AML-193 (cell line): ENCODE data around the gene CFAP300.

Source experiments
- DNase-seq, 2 experiments: peaks; one replicate each; lab custom pipeline; 2025; lab: John Stamatoyannopoulos, UW

CFAP300 gene

DNA sequence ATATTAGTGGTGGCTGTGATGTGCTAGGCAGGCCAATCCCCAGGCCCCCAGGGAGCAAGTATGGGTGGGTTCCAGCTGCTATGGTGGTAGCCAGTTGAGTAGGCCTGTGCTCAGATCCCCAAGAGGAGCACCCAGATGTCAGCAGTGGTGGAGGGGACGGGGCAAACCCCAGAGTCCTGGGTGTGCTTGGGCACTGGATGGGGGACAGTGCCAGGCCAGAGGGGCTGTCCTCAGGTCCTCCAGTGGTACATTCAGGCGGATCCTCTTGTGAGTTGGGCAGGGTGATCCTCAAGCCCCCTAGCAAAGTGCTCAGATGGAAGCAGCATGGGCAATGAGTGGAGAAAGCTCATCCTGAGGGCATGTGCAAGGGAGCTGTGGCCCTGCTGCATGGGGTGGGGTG lies 26.0 kb downstream of the CFAP300 start:
- DNase-seq = no peak

DNA sequence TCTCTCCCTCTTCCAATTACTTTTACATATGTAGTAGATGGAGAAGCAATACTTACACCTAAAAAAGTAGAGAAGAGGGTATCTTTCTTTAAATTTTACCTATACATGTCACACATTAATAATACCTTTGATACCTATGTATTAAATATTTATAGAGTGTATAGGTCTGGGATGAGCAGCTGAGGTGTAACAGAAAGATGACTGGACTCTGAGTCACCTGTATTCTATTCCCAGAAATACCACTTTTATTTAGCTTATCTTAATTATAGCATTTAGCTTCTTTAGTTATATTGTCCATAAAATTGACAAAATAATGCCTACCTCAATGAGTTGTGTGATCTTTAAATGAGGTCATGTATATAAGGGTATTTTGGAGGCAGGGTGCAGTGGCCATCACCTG lies 32.4 kb downstream of the CFAP300 start:
- no peak for DNase-seq

DNA sequence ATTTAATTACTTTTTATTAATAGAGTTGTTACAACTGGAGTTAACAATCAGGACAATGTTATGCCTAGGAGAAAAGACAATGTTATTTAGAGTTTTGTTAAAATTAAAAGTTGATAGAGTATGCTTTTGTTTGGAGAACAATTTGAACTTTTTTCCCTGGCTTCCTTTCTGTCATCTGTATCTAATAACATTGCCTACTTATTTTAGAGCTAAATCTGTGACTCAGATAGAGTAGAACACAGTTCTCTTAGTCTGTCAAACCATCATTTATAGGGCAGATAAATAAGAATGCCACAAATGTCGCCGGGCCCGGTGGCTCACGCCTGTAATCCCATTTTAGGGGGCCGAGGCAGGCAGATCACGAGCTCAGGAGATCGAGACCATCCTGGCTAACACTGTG lies 34.1 kb downstream of the CFAP300 start:
- no peak for DNase-seq

DNA sequence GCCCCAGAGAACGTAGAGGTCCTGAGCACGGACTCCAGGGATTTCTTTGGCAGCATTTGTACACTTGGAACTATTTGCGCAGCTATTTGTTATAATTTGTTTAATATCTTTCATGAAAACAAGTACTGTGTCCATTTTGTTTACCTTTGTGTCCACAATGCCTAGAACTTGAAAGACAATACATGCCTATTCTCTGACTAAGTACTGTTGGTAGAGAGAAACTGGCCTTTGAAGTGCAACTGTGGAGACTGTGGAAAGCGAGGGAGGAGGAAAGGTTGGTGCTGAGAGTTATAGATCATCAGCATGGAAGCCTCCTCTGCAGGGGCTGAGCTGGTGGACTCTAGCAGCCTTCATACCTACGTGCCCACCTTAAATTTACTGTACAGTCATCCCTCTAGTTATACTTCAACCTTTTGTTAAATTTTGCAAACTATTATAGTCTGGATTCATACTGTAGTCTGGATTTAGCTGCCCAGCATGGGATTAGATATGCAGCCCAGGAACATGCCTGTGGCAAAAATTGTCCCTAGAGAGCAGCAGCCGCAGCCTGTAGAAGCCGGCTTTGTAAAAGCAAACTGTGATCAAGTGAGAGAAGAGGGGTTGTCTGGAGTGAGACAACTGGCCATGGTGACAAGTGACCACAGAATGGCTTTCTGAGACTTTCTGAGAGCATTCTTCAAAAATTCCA lies 38.8 kb downstream of the CFAP300 start:
- no peak for DNase-seq

DNA sequence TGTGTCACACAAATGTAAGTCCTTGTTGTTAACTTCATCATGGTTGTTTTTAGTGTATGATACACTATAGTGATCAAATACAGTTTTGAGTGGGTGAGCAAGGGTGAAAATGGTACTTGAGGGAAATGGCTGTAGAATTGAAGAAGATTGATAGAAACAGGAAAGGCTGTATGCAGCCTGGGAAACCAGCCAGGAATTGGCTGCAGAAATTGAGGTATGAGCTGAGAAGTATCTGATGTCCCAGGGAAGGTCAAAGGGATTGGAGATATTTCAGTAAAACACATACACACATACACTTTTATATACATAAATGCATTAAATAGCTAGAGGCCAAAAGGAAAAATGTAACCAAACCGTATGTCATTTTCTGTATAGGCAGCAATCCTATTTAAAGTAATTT lies 49.9 kb downstream of the CFAP300 start:
- no peak for DNase-seq

DNA sequence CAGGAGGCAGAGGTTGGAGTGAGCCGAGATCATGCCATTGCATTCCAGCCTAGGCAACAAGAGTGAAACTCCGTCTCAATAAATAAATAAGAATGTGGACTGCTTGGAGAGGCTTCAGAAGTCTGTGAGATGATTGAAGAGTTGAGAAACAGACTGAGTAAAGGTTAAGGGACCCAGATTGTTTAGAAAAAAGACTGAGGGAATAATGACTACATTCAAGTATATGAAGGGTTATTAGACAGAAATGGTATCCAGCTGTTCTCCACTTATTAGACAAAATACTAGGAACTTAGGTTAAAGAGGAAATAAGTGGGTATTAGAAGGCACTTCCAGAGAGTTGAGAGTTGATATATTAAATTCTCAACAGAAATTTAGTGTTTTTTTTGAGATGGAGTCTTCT lies 52.5 kb downstream of the CFAP300 start:
- no peak for DNase-seq

DNA sequence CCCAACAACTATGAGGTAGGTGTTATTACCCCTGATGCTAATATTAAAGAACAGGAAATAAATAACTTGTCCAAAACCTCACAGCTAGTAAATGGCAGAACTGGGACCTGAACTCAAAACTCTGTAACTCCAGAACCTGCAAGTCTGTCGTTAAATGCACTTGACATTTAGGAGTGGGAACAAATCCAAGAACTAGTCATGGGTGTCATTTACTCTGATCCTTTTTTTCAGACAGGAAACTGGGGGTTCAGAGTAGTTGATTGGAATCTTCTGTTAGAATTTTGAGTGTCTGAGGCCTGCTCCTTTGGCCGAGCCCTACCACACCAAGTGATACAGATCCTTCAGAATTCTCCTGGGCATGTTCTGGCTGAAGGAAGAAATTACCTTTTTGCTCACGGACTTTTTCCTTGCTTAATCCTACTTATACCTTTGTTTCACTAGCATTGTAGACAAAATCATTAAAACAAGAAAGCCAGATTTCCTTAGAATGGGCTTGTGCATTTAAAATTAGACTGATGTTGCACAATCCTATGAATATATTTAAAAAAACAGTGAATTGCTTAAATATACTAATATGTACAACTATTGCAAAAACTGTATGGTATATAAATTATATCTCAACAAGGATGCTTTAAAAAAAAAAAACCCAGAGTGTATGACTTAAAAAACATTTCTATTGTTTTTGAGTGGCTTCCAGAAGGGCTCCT lies 61.6 kb downstream of the CFAP300 start:
- no peak for DNase-seq

DNA sequence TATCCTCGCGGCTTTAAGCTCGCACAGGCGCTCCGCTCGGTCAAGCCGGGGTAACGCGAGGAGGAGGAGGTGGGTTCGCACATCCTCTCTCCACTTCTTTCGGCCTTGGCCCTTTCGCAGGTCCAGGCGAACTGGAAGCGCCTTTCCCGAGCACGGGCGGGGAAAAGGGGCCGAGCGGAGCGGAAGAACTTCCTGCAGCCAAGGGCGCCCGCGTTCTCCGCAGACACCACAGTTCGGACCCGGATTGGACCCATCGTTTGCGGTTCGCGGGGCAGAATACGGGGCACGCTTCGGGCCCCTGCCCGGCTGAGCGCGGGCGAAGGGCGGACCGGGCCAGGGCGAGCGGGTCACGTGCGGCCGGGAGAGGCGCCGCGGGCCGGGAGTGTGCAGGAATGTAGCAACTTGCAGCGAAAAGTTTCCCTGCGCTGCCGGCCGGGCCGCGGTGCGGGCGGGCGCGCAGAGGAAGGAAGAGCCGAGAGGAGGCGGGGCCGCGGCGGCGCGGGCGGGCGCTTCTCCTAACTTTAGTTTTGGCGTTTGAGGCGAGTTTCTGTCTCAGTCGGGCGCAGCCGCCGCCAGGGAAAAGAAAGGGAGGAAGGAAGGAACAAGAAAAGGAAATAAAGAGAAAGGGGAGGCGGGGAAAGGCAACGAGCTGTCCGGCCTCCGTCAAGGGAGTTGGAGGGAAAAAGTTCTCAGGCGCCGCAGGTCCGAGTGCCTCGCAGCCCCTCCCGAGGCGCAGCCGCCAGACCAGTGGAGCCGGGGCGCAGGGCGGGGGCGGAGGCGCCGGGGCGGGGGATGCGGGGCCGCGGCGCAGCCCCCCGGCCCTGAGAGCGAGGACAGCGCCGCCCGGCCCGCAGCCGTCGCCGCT lies 62.9 kb downstream of the CFAP300 start, which contains the start of gene YAP1:
Gene YAP1, plus strand, starts transcription at position 552 of the 865 bp plus-strand sequence. CDS start 402 bp downstream, outside the sequence.
- no peak for DNase-seq

DNA sequence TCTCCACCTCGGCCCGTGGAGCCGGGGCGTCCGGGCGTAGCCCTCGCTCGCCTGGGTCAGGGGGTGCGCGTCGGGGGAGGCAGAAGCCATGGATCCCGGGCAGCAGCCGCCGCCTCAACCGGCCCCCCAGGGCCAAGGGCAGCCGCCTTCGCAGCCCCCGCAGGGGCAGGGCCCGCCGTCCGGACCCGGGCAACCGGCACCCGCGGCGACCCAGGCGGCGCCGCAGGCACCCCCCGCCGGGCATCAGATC lies 63.4 kb downstream of the CFAP300 start:
- DNase-seq = no peak

DNA sequence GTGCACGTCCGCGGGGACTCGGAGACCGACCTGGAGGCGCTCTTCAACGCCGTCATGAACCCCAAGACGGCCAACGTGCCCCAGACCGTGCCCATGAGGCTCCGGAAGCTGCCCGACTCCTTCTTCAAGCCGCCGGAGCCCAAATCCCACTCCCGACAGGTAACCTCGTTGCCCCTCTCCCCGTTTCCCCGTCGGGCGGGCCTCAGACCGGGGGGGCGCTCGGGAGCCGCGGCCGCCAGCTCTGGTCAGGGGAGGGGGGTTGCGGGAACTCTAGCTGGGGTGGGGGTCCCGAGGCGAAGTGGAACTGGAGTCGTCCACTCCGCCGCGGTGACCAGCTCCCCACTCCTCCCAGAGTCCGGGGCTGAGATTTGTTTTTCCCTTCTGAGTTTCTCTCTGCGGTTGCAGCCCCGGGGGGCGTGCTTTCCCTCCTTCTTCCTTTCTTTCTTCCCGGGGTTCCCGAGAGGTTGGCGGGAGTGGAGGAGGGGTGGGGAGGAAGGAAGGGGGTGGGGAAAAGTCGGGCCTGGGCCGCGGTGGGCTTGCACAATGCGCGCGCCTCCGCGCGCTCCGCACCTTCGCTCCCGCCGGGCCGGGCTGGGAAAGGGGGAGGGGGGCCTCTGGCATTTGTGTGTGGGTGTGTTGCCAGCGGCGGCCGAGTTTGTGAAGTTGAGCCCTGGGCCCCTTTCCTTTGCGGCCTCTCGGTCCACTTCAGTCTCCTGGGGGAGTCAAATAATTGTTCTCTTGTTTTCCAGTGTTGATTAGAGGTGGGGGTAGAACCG lies 64.0 kb downstream of the CFAP300 start:
- DNase-seq = no peak

DNA sequence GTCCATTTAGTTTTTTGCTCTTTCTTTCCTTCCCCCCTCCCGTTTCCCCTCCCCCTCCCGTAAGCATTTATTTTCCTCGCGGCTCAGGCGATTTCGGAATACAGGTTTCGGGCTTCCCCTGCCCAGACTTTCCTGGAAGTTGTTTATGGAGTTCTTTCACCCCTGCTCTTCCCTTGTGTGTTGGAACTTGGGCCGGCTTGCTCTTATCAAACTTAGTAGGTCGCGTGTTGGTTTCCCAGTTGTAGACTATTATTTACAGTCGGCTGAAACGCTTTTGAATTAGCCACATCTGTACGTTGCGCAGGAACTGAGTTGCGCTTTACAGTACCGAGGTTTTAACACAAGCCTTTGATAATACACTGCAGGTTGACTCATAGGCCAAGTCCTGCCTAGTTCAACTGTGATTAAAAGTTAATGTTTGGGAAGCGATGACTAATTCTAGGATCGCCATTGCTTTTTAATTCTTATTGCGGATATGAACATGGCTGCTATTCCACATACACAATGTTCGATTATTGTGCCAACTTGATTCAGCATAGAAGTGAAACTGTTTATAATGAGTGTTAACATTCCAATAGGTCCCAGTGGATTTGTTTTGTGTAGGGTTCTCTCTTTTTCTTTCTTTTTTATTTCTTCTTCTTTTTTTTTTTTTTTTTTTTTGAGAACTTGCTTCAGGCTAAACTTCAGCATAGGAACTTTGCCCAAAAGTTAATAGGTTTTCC lies 64.7 kb downstream of the CFAP300 start:
- DNase-seq = no peak

DNA sequence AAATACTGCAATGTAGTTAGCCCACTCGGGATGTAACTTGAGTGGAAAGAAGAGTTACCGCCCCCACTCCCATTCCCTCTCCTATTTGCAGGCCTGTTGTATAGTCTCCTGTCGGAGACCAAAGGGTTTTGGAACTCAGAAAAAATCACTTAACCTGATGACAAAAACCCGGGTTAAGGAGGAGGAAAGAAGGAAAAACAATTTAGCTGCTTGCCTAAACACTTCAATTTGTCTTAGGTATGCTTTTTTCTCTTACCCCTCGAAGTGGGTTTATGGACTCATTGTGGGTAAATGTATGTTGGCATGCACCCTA lies 65.2 kb downstream of the CFAP300 start:
- no peak for DNase-seq

DNA sequence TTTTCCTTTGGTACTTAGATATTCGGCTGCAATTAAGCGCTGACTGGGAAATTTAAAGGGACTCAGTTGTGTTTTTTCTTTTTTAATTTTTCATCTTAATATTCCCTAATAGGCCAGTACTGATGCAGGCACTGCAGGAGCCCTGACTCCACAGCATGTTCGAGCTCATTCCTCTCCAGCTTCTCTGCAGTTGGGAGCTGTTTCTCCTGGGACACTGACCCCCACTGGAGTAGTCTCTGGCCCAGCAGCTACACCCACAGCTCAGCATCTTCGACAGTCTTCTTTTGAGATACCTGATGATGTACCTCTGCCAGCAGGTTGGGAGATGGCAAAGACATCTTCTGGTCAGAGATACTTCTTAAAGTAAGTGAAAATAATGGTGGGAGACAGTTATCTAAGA lies 66.8 kb downstream of the CFAP300 start:
- no peak for DNase-seq

DNA sequence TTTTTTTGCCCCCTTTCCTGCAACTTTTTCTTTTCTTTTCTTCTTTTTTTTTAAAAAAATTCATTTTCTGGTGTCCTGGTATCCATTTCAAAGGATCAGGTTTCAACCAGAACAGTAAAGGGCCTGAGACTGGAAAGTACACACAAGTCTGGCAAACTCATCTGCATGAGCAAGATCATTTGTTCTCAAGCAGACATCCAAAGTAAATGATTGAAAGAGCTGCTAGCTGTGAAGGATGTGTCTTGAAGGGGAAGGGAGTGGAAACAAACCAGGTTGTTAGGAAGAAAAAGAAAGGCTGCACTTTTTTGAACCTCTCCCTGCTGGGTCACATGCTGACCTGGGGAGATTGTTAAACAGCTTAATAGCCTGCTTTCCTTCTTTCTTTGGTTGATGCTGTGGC lies 68.3 kb downstream of the CFAP300 start:
- no peak for DNase-seq

DNA sequence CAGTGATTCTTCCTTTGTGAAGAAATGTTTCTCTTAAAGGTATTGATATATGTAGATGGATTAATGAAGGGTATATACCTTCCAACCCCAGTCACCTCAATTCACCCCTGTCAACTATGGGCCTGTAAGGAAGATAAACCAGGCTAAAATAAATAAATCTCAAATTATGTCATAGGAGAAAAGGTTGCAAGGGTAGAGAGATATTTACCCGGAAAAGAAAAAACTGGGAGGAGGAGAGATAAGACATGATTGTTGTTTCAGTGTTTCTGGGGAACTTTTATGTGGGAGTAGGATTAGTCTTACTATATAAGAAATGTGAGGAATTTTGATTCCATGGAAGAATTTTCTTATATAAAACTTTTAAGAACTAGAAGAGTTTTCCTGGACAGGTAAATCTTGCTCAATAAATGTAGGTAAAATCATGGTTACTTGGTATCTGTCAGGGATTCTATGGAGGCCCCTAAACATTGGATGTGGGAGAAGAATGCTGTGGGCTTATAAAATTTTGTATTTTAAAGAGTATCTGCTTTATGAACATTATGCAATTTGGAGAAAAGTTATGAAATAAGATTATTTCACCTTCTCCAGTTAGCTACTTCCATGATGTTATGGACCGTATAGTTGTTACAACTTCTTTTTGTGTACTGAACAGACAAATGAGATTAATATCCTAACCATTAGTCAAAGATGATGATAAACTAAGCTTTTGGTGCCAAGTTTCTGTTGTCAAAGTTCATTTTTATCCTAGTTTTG lies 69.4 kb downstream of the CFAP300 start:
- no peak for DNase-seq

DNA sequence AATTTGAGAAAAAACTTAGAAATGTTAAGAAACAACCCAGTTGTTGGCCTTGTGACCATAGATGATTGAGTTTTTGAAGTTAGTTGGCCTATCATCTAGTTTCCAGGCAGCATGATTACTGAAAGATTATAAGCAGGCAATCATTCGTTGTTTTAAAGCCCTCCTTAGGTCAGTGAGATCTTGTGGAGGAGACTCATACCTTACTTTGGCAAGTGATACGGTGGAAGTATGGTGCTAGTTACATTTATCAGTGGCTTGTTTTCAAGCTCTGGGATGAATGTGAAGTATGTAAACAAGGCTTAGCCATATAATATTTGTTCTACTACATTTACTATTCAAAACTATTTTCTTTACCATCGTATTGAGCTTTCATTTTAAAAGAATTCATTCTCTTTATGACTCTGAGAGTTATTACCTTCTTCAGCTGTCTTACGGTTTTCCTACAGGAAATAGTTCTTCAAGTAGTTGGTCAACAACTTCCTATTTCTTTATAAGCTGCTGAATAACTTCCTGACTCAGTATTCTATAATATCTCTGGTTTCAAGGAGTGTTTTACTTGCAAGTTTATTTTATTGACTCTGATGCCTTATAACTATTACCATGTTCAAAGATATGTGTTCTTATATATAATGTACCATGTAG lies 70.4 kb downstream of the CFAP300 start:
- DNase-seq = no peak

DNA sequence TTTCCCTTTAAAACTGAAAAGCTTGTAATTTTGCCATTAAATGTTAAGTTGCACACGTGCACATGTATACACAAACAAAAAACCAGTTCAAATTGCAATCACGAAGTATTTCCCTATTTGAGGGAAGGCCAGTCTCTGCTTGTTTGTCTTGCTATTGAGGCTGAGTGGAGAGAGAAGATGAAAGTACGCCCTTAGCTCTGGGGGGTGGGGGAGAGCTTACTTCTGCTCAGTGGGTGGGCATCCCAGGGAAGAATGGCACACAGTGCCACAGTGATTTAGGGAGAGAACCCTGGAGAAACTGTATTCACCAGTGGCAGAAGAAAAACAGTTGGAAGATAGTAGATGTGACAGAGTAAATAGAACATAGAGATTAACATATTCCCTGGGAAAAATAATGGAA lies 71.7 kb downstream of the CFAP300 start:
- no peak for DNase-seq

DNA sequence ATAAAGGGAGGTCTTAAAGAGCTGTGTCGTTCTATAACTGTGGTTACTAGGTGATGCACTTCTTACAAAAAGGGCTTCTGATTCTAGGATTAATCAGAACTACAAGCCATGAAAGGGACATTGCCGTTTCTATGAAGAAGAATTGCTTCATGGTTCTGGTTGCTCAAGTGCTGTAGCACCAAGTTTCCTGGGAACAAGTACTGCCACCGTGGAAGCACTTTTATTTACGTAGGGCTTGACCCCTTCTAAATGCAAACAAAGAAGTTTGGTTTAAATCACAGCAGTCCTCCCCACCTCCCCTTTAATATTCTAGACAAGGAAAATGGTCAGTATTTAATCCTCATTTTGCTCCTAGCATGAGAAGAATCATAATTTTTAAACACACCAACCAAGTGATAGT lies 72.8 kb downstream of the CFAP300 start:
- no peak for DNase-seq

DNA sequence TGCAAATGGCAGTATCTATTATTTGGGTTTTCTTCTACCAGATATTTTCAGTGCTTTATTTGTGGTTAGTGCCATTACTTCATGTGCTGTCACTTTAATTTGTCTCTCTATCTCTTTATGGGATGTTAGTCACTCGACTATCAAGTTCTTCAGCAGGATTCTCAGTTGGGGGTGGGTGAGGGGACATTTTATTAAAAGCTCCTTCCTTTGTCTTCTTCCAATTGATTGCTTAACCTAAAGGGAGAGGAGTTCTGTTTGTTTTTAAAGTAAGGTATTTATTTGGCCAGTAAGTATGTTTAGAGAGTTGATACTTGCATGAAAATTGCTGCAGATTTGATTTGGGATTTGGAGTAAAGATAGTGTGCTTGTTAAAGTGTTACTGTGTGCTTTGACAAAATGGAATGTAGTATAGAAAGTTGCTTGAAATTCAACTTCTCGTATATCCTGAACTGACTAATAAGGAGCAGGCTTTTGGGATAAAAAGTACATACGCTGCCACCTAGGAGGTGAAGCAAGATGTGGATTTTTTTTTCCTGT lies 73.3 kb downstream of the CFAP300 start:
- DNase-seq = no peak

DNA sequence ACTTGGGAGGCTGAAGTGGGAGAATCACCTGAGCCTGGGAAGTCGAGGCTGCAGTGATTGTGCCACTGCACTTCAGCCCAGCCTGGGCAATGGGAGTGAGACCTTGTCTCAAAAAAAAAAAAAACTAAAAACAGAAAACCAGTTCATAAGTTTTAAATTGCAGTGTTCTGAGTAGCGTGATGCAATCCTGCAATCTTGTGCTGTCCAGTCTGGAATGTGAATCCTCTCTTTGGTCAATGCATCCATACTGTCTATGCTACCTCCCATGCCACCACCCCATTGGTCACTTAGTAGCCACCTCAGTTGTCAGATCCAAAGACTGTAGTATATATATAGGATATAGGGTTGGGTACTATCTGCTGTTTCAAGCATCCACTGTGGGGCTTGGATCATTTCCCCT lies 74.1 kb downstream of the CFAP300 start:
- no peak for DNase-seq
